ENCODE data around the gene JPH4.

DNA sequence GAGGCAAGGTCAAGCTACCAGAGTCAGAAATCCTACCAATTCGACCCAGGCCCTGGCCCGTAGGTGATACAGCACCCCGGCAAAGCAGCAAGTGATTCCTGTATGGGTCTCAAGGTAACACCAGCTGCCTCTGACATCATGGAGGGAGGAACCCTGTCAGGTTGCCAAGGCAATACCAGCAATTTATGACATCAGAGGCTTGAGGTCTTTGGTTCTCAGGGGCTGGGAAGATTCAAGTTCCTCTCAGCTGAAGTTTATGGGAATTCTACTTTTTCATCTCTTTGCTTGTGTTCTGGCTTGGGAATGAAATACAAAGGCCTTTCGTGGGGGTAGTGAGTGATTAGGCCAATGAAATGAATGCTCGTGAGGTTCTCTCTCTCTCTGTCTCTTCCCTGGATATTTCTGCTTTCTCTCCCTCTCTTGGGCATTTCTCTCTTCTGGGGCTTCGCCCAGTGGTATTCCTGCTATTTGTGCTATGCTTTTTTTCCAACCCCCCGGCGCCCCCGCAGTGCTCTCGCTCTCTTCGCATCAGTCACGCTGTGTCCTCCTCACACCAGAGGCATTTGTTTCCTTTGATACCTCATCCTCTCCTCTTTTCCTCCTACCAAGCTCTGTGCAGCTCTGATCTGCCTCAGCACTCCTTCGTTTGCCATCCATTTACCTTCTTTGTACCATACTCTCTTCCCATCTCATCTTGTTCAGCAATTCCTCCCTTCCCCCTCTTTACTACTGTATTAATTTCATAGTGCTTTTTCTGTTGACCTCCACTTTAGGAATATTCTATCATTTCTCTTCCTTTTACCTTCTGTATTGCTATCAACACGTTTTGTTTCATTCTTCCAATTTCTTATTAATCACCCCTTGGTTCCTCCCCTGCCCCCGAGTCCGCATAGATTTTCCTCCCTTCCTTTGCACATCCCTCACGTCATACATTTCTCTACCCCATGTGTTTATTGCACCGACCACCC lies 30.0 kb downstream of the JPH4 start:
- TF ChIP-seq, protein P1, sequence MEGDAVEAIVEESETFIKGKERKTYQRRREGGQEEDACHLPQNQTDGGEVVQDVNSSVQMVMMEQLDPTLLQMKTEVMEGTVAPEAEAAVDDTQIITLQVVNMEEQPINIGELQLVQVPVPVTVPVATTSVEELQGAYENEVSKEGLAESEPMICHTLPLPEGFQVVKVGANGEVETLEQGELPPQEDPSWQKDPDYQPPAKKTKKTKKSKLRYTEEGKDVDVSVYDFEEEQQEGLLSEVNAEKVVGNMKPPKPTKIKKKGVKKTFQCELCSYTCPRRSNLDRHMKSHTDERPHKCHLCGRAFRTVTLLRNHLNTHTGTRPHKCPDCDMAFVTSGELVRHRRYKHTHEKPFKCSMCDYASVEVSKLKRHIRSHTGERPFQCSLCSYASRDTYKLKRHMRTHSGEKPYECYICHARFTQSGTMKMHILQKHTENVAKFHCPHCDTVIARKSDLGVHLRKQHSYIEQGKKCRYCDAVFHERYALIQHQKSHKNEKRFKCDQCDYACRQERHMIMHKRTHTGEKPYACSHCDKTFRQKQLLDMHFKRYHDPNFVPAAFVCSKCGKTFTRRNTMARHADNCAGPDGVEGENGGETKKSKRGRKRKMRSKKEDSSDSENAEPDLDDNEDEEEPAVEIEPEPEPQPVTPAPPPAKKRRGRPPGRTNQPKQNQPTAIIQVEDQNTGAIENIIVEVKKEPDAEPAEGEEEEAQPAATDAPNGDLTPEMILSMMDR (IDR thresholded peaks at IDR 0.05; ENCODE audit: low read length): no peak
- TF ChIP-seq EZH2 (IDR thresholded peaks at IDR 0.05; ENCODE audit: borderline replicate concordance, low read length): no peak
